GM21717 (cell line): ENCODE data around the gene KCNK4.
"Not testable (repeated sequence)": the region's sequence is repeated elsewhere in the genome, so short reads cannot be mapped to it uniquely, and the experiment has no call there.

Source experiments
- ATAC-seq: cut with Tn5 transposase; IDR thresholded peaks from one replicate; pipeline ENCODE4 v1.9.1; 2021; ENCODE audit warnings: mild to moderate bottlenecking, moderate library complexity; ENCODE audit not compliant: unreplicated experiment

Gene KCNK4

GRCh38 chr11:64322925-64323260, 31.8 kb downstream of the KCNK4 start:
- no peak for ATAC-seq

DNA sequence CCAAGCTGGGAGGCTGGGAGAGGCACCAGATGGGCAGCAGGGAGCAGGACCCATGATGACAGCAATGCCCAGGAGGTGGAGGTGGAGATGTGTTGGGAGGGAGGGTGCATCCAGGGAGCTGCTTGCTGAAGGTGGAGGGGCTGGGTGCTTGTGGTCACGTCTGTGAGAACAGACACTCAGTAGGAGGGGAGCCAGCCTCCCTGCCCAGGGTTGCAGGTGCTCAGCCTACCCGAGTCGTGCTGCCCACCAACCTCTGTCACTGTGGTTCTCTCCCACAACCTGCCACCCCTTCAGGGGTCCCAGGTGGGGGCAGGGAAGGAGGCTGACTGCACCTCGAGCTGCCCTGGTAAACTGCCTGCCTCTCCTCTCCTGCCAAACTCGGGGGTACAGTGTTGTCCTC, 32.3 kb downstream of the KCNK4 start:
- ATAC-seq, result no peak

GRCh38 chr11:64323984-64324383, 32.9 kb downstream of the KCNK4 start:
- not testable (repeated sequence) for ATAC-seq

DNA sequence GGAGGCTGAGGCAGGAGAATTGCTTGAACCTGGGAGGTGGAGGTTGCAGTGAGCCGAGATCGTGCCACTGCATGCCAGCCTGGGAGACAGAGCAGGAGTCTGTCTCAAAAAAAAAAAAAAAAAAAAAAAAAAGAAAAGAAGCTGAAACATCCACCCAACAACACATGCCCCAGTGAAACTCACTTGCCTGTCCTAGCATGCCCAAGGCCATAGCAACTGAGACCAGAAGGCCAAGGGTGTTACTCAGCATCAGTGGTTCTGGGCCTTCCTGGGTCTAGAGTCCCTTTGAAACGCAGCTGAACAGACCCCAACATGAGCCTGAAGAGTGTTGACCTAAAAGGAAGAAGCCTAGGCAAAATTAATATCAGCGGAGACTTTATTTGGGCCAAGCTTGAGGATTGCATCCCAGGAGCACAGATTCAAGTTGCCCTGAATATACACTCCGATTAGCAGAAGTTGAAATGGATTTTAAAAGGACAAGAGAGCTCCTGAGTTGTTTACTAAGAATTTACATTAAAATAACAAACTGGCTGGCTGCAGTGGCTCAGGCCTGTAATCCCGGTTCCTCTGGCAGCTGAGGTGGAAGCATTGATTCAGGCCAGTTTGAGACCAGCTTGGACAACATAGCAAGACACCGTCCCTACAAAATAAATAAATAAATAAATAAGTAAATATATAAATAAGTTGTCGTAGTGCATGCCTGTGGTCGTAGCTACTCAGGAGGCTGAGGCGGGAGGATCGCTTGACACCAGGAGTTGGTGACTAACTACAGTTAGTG, 33.8 kb downstream of the KCNK4 start:
- ATAC-seq, result no peak

GRCh38 chr11:64327375-64327774, 36.3 kb downstream of the KCNK4 start:
- no peak for ATAC-seq

DNA sequence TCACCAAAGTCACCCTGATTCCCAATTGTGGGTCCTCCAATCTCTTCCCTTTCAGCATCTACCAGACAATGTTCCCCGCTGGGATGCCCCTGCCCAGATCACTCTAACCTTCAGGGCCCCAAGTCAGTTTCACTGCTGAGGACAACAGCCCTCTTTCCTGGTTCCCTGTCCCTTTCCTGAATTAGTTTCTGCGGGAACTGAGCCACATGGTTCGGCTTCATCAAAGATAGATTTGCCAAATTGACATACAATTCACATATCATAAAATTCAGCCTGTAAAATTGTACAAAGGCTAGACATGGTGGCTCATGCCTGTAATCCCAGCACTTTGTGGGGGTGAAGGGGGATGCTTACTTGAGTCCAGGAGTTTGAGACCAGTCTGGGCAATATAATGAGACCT, 36.9 kb downstream of the KCNK4 start:
- no peak for ATAC-seq

GRCh38 chr11:64330888-64331287, 39.8 kb downstream of the KCNK4 start:
- ATAC-seq, result no peak

- ATAC-seq, result peak; percentile 51
Measured at GRCh38 chr11:64331569-64332371, 40.7 kb downstream of the KCNK4 start.

GRCh38 chr11:64333556-64333955, 42.5 kb downstream of the KCNK4 start:
- ATAC-seq, result no peak

DNA sequence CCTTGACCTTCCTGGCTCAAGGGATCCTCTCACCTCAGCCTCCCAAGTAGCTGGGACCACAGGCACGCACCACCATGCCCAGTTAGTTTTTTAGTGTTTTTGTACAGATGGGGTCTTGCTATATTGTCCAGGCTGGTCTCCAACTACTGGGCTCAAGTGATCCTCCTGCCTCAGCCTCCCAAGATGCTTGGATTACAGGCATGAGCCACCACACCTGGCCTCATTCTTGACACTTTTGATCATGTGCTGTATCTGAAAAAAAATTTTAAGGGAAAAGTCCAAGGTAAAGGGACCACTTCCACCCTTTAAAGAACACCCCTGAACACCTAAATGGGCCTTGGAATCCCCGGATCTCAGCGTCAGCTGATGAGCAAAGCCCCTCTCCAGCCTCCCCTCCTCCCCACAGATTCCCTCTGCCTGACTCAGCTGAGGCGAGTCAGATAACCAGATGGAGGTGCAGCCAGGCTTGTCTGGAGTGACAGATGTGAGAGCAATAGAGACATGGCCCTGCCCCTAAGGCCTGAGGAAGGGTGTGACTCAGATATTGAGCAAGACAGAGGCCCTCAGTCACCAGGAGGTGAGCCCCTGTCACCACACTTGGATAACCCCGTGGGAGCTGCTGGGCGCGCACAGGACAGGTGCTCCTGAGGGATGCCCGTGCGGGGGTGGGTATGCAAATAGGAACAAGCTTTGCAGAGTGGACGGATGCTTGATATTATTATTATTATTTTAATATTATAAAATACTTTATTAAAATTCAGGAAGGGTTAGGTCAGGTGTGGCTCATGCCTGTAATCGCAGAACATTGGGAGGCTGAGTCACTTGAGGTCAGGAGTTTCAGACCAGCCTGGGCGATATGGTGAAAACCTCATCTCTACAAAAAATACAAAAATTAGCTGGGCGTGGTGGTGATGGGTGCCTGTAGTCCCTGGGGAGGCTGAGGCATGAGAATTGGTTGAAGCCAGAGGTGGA, 43.9 kb downstream of the KCNK4 start:
- peak; percentile 61 for ATAC-seq

- no peak for ATAC-seq
Measured at GRCh38 chr11:64337538-64338249, 46.6 kb downstream of the KCNK4 start.

- no peak for ATAC-seq
Measured at GRCh38 chr11:64338716-64339115, 47.6 kb downstream of the KCNK4 start.

DNA sequence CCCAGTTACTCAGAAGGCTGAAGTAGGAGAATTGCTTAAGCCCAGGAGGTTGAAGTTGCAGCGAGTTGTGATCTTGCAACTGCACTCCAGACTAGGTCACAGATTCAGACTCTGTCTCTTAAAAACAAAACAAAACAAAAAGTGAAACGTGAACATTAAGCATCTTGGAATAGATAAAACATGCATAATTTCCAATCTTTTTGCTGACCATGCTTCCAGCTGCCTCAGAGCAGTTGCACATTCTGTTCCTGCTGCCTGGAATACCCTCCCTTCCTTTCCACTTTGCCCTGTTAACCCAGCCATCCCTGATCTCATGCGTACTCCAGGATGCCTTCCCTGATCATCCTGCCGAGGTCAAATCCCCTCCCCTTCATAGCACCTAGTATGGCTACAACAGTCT, 48.2 kb downstream of the KCNK4 start:
- no peak for ATAC-seq

- peak; percentile 42 for ATAC-seq
Measured at GRCh38 chr11:64339754-64340408, 48.8 kb downstream of the KCNK4 start, which contains the start of gene CCDC88B. CCDC88B (plus strand) TSS chr11:64340204; CDS start chr11:64340267, 63 bp downstream.

DNA sequence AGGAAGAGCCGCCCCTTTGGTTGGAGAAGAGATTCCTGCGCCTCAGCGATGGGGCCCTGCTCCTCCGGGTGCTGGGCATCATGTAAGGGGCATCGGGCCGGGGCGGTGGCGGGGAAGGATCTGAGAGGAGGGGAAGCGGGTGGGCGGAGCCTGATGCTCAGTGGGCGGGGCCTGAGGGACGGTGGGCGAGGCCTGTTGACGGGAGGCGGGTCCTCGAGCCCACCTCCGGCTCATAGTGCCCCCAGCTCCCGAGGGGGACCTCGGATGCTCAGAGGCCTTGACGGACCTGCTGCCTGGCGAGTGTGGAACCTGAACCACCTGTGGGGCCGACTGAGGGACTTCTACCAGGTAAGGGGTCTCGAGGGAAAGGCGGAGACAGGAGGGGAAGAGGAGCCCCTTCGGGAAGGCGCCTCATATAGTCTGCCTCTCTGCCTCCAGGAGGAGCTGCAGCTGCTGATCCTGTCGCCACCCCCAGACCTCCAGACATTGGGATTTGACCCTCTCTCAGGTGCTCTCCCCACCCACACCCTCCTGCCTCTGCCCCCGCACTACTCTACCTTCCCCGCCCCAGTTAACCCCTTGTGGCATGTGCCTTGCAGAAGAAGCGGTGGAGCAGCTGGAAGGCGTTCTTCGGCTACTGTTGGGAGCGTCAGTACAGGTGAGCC, 49.7 kb downstream of the KCNK4 start:
- peak; percentile 14 for ATAC-seq

GRCh38 chr11:64341429-64341828, 50.3 kb downstream of the KCNK4 start:
- no peak for ATAC-seq

DNA sequence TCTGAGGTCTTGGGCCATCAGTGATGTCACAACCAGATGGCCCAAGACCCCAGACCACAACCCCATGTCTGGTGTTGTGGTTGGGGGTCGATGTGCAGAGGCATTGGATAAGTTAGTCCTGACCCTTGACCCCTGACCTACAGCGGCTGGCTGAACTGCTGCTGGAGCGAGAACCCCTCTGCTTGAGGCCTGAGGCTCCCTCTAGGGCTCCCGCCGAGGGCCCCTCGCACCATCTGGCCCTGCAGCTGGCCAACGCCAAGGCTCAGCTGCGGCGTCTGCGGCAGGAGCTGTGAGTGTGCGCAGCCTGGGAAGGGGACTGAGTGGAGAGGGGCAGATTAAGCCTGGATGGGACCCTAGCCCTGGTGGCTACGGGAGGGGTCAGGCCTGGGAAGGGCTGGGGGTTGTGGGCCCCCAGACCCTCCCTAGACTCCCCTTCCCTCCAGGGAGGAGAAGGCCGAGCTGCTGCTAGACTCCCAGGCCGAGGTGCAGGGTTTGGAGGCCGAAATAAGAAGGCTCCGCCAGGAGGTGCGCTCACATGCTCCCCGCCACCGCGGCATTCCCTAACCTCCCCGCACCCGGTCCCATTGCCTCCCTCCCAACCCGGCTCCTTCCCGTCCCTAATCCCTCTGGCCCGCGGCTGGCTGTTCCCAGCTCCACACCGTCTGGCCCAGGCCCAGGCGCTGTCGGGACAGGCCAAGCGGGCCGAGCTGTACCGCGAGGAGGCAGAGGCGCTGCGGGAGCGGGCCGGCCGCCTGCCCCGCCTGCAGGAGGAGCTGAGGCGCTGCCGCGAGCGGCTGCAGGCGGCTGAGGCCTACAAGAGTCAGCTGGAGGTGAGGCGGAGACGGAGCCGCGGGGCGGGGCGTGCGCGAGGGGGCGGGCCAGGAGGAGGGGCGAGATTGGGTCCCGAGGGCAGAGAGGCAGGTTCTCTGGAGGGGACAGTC, 51.0 kb downstream of the KCNK4 start:
- ATAC-seq, result no peak
